ENCODE measurements around the gene CRYGS. TPM values are rescaled to one million over a fixed set of nuclear protein-coding genes. Genes with fewer than 3 reads are reported as not detected.
"Not testable (repeated sequence)": the region's sequence is repeated elsewhere in the genome, so short reads cannot be mapped to it uniquely, and the experiment has no call there.

CRYGS gene
- total RNA-seq, 1 donor from 2014 or later: 3.4 TPM

GRCh38 chr3:186552408-186553031, 8.3 kb upstream of the CRYGS start:
- no peak for DNase-seq (ENCODE audit: low spot score)

- no peak for DNase-seq (ENCODE audit: low spot score)
These were observed 7.2 kb upstream of the CRYGS start for GRCh38 chr3:186551387-186551786.

- no peak for DNase-seq (ENCODE audit: low spot score)
These were observed 5.3 kb upstream of the CRYGS start for GRCh38 chr3:186549497-186549896.

- no peak for DNase-seq (ENCODE audit: low spot score)
These were observed 3.3 kb downstream of the CRYGS start for GRCh38 chr3:186540835-186541226.

- DNase-seq (ENCODE audit: low spot score): peak; percentile 79
These were observed 3.9 kb downstream of the CRYGS start for GRCh38 chr3:186540221-186540834.

GRCh38 chr3:186538779-186539178, 5.4 kb downstream of the CRYGS start:
- no peak for DNase-seq (ENCODE audit: low spot score)

GRCh38 chr3:186536883-186537844, 7.0 kb downstream of the CRYGS start:
- DNase-seq (ENCODE audit: low spot score): no peak

- DNase-seq (ENCODE audit: low spot score): no peak
These were observed 10.0 kb downstream of the CRYGS start for GRCh38 chr3:186534113-186534669.

GRCh38 chr3:186532598-186533072, 11.5 kb downstream of the CRYGS start:
- no peak for DNase-seq (ENCODE audit: low spot score)

- DNase-seq (ENCODE audit: low spot score): not testable (repeated sequence)
These were observed 12.5 kb downstream of the CRYGS start for GRCh38 chr3:186531694-186532093.

- DNase-seq (ENCODE audit: low spot score): no peak
These were observed 13.8 kb downstream of the CRYGS start for GRCh38 chr3:186530415-186530814.

GRCh38 chr3:186529201-186529999, 14.8 kb downstream of the CRYGS start:
- DNase-seq (ENCODE audit: low spot score): no peak

- DNase-seq (ENCODE audit: low spot score): no peak
These were observed 17.9 kb downstream of the CRYGS start for GRCh38 chr3:186526256-186526606.

GRCh38 chr3:186525369-186526255, 18.6 kb downstream of the CRYGS start:
- no peak for DNase-seq (ENCODE audit: low spot score)

GRCh38 chr3:186524616-186525015, 19.6 kb downstream of the CRYGS start:
- no peak for DNase-seq (ENCODE audit: low spot score)

GRCh38 chr3:186523434-186523833, 20.7 kb downstream of the CRYGS start:
- no peak for DNase-seq (ENCODE audit: low spot score)

GRCh38 chr3:186523022-186523421, 21.2 kb downstream of the CRYGS start:
- no peak for DNase-seq (ENCODE audit: low spot score)

- DNase-seq (ENCODE audit: low spot score): no peak
These were observed 23.0 kb downstream of the CRYGS start for GRCh38 chr3:186520957-186521842.

GRCh38 chr3:186520431-186520830, 23.7 kb downstream of the CRYGS start:
- no peak for DNase-seq (ENCODE audit: low spot score)

All from ureter (tissue), 1 donor.